Ishikawa (cell line): Measurements from ENCODE around the gene KRTAP10-4.

Experiments
- CEBPB ChIP-seq: IDR thresholded peaks from 2 replicates; pipeline ENCODE4 v1.6.1; 2012
- CREB1 ChIP-seq: IDR thresholded peaks from 2 replicates; pipeline ENCODE4 v1.6.1; 2012; ENCODE audit warnings: low read depth
- EGR1 ChIP-seq: IDR thresholded peaks from 2 replicates; pipeline ENCODE4 v1.6.1; 2012
- EP300 ChIP-seq: IDR thresholded peaks from 2 replicates; pipeline ENCODE4 v1.6.1; 2012; ENCODE audit warnings: borderline replicate concordance
- FOXM1 ChIP-seq: IDR thresholded peaks from 2 replicates; pipeline ENCODE4 v1.6.1; 2012; ENCODE audit warnings: low read depth, borderline replicate concordance
- MAX ChIP-seq: IDR thresholded peaks from 2 replicates; pipeline ENCODE4 v1.6.1; 2012
- NFIC ChIP-seq: IDR thresholded peaks from 2 replicates; pipeline ENCODE4 v1.6.1; 2012
- RAD21 ChIP-seq: IDR thresholded peaks from 2 replicates; pipeline ENCODE4 v1.6.1; 2012; ENCODE audit warnings: low read depth
- REST ChIP-seq: IDR thresholded peaks from 2 replicates; pipeline ENCODE4 v1.6.1; 2012; ENCODE audit warnings: low read depth, mild to moderate bottlenecking
- TAF1 ChIP-seq: IDR thresholded peaks from 2 replicates; pipeline ENCODE4 v1.6.1; 2012; ENCODE audit warnings: low read depth, mild to moderate bottlenecking
- TCF12 ChIP-seq: IDR thresholded peaks from 2 replicates; pipeline ENCODE4 v1.6.1; 2012; ENCODE audit warnings: low read depth
- TEAD4 ChIP-seq: IDR thresholded peaks from 2 replicates; pipeline ENCODE4 v1.6.1; 2012
- USF1 ChIP-seq: IDR thresholded peaks from 2 replicates; pipeline ENCODE4 v1.6.1; 2012
- YY1 ChIP-seq: IDR thresholded peaks from 2 replicates; pipeline ENCODE4 v1.6.1; 2012; ENCODE audit warnings: low read depth
- ZBTB7A ChIP-seq: IDR thresholded peaks from 2 replicates; pipeline ENCODE4 v1.6.1; 2012; ENCODE audit warnings: low read depth

Gene KRTAP10-4

DNA sequence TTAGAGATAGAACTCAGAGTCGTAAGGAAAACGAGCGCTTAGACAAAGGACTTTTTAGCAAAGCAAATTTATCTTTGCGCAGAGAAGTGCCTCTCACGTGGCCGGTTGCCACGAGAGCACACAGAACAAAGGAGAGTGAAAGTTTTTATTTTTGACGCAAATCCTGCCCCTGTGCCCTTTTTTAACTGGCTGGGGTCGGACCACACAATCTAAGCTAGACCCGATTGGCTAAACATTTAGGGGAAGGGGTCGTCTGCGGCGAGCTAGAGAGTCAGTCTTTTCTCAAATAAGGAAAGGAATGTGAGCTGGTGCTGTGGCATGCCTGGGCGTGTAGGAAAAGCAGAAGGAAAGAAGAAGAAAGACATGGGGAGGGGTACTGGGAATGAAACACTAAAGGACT, 24.6 kb upstream of the KRTAP10-4 start:
- TF ChIP-seq REST (no peak), ZBTB7A (no peak), TEAD4 (no peak), NFIC (no peak), FOXM1 (no peak), TCF12 (no peak), YY1 (no peak), CREB1 (no peak), EP300 (no peak), MAX (no peak), CEBPB (no peak)

- TF ChIP-seq CREB1 (no peak), ZBTB7A (no peak), EP300 (no peak), USF1 (no peak), RAD21 (no peak), CEBPB (no peak), TCF12 (no peak), TAF1 (no peak), NFIC (no peak), YY1 (no peak), EGR1 (no peak), REST (no peak), TEAD4 (no peak)
Measured at GRCh38 chr21:44549525-44550211, 23.9 kb upstream of the KRTAP10-4 start.

- TF ChIP-seq FOXM1, result no peak
- TF ChIP-seq TCF12, result no peak
- no peak for TF ChIP-seq MAX
- no peak for TF ChIP-seq USF1
Measured at GRCh38 chr21:44550807-44551206, 22.7 kb upstream of the KRTAP10-4 start.

DNA sequence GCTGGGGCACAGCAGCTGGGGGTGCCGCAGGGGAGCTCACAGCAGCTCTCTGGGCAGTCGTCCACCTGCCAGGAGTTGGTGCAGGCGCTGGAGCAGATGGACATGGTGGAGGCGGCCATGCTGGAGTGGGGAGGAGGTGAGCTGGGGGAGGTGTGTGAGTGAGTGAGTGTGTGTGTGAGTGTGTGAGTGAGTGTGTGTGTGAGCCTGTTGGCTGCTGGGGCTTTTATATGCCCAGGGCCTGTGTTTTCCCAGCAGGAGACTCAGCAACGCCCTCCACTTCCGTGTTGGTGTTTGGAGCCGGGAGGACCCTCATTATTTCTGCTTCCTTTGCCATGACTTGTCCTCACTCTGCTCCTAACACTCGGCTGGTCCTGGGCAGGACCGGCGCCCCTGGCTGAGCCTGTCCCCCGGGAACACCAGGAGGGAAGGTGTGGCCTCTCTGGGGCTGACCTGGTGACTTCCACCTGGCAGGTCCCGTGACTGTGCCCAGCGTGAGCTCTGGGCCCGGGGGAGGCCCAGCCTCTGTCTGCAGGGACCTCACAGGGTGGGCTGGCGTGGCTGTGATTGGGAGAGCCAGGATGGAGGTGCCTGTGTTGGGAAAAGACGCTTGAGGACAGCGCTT, 22.1 kb upstream of the KRTAP10-4 start, which contains the start of gene KRTAP10-2:
Gene KRTAP10-2 (minus strand): TSS at position 166 of the 622 bp plus-strand sequence. CDS start 47 bp downstream, at position 119.
- TF ChIP-seq USF1 (peak; percentile 60; the same call in 1 of the 2 replicates), CEBPB (no peak), EGR1 (no peak), ZBTB7A (no peak), REST (no peak)
